Tibial artery (tissue), 4 donors: ENCODE results near the gene BAHCC1.

Source experiments
- DNase-seq, 2 donors: peaks; one replicate each; pipeline ENCODE4 v3.0.0-alpha.2; 2019
- H3K27ac ChIP-seq, 2 donors: fragments of 200-600 bp; sonication (generic) in 1 of 2; 1 replicate in 1 of 2; 2 replicates in 1 of 2; pipeline ENCODE4 v1.5.1; 2018 to 2019; ENCODE audit warnings: mild to moderate bottlenecking in 1 of 2
- H3K27me3 ChIP-seq, 2 donors: fragments of 200-600 bp; sonication (generic) in 1 of 2; one replicate each; pipeline versions ENCODE4 v1.5.1 to v1.6.0; 2016 to 2019
- H3K36me3 ChIP-seq, 3 donors: fragments of 200-600 bp; sonication (generic) in 2 of 3; one replicate each; pipeline ENCODE4 v1.5.1; 2016 to 2019; ENCODE audit warnings: mild to moderate bottlenecking in 2 of 3
- H3K4me1 ChIP-seq, 4 donors: fragments of 200-600 bp; sonication (generic) in 2 of 4; 1 replicate in 3 of 4; 2 replicates in 1 of 4; pipeline ENCODE4 v1.5.1; 2016 to 2019
- H3K4me3 ChIP-seq, 2 donors: fragments of 200-600 bp; sonication (generic) in 1 of 2; 1 replicate in 1 of 2; 2 replicates in 1 of 2; pipeline ENCODE4 v1.5.1; 2018 to 2019; ENCODE audit warnings: mild to moderate bottlenecking in 2 of 2
- H3K9me3 ChIP-seq, 3 donors: fragments of 200-600 bp; sonication (generic) in 1 of 3; one replicate each; pipeline ENCODE4 v1.5.1; 2016 to 2019
- CTCF ChIP-seq, 2 experiments: fragments of 200-600 bp in 1 of 2; fragments of 450-650 bp in 1 of 2; IDR thresholded peaks; one replicate each; pipeline ENCODE4 v1.5.1; 2017 to 2019; ENCODE audit warnings: antibody characterized with exemption in 2 of 2, mild to moderate bottlenecking in 1 of 2, moderate library complexity in 1 of 2
- intact Hi-C: fragments of 100-400 bp; cut with DNase I; formaldehyde crosslinking; loops from one replicate; pipeline ENCODE4 v1.15.0; 2023; ENCODE audit warnings: low total_unique reads

Gene BAHCC1

GRCh38 chr17:81419319-81419885 lies 24.1 kb downstream of the BAHCC1 start:
- peak; percentile 86 to 98 for DNase-seq
- no peaks in the 10 kb centered on the region for H3K9me3 ChIP-seq
- H3K4me1 ChIP-seq, result peaks cover 58 to 78% (median 76%) of the 10 kb centered on the region in 4 donors
- TF ChIP-seq CTCF (IDR thresholded peaks at IDR 0.05), result no peak
- intact Hi-C loops, result loop anchor here (2.0 kb wide), 1 partner anchor 15 kb away; no protein-coding TSS in a partner anchor
- H3K4me3 ChIP-seq, result peak overlapping the region; percentile 49 to 54
- no peaks in the 10 kb centered on the region for H3K27me3 ChIP-seq
- no peaks in the 10 kb centered on the region for H3K36me3 ChIP-seq
- peak overlapping the region; percentile 92 to 97 for H3K27ac ChIP-seq

- Histone ChIP-seq H3K27me3 (no peaks in the 10 kb centered on the region), H3K4me3 (peak overlapping the region; percentile 49 to 54), H3K9me3 (no peaks in the 10 kb centered on the region), H3K27ac (peak overlapping the region; percentile 92 to 97), H3K4me1 (peaks cover 58 to 80% (median 77%) of the 10 kb centered on the region in 4 donors), H3K36me3 (no peaks in the 10 kb centered on the region)
- no peak for TF ChIP-seq CTCF (IDR thresholded peaks at IDR 0.05)
- intact Hi-C loops, result loop anchor here (2.0 kb wide), 1 partner anchor 15 kb away; no protein-coding TSS in a partner anchor
- no peak for DNase-seq
Observed at GRCh38 chr17:81419886-81420768, 24.9 kb downstream of the BAHCC1 start.

GRCh38 chr17:81420769-81421462 lies 25.7 kb downstream of the BAHCC1 start:
- Histone ChIP-seq H3K36me3 (no peaks in the 10 kb centered on the region), H3K27me3 (no peaks in the 10 kb centered on the region), H3K9me3 (no peaks in the 10 kb centered on the region), H3K27ac (peak overlapping the region; percentile 92 to 97), H3K4me1 (peaks cover 58 to 80% (median 77%) of the 10 kb centered on the region in 4 donors), H3K4me3 (peak overlapping the region; percentile 49 to 54)
- peak; percentile 70 to 95 for DNase-seq
- intact Hi-C loops, result no loop called here
- TF ChIP-seq CTCF (IDR thresholded peaks at IDR 0.05), result no peak

GRCh38 chr17:81422776-81423697 lies 27.8 kb downstream of the BAHCC1 start:
- H3K4me1 ChIP-seq, result peaks cover 57 to 81% (median 78%) of the 10 kb centered on the region in 4 donors
- peak overlapping the region; percentile 28 to 41 for H3K4me3 ChIP-seq
- peak overlapping the region; percentile 92 to 97 for H3K27ac ChIP-seq
- DNase-seq, result peak; percentile 86 to 96
- intact Hi-C loops, result no loop called here
- TF ChIP-seq CTCF (IDR thresholded peaks at IDR 0.05), result no peak
- no peaks in the 10 kb centered on the region for H3K36me3 ChIP-seq
- H3K27me3 ChIP-seq, result no peaks in the 10 kb centered on the region
- no peaks in the 10 kb centered on the region for H3K9me3 ChIP-seq

GRCh38 chr17:81423698-81424071 lies 28.4 kb downstream of the BAHCC1 start:
- Histone ChIP-seq H3K27ac (peak overlapping the region; percentile 92 to 97), H3K4me1 (peaks cover 57 to 81% (median 78%) of the 10 kb centered on the region in 4 donors), H3K4me3 (peak overlapping the region; percentile 28 to 41), H3K9me3 (no peaks in the 10 kb centered on the region), H3K36me3 (no peaks in the 10 kb centered on the region), H3K27me3 (no peaks in the 10 kb centered on the region)
- TF ChIP-seq CTCF (IDR thresholded peaks at IDR 0.05), result no peak
- DNase-seq, result no peak
- intact Hi-C loops, result no loop called here
